ENCODE data around the gene MKNK2. TPM values are rescaled to one million over a fixed set of nuclear protein-coding genes. Genes with fewer than 3 reads are reported as not detected.
A peak's percentile ranks its signal among the peaks of the same experiment; 100 is the strongest.

Gene MKNK2
- total RNA-seq, 6 experiments from 2014 or later = 80.5 to 218 (median 117) TPM

DNA sequence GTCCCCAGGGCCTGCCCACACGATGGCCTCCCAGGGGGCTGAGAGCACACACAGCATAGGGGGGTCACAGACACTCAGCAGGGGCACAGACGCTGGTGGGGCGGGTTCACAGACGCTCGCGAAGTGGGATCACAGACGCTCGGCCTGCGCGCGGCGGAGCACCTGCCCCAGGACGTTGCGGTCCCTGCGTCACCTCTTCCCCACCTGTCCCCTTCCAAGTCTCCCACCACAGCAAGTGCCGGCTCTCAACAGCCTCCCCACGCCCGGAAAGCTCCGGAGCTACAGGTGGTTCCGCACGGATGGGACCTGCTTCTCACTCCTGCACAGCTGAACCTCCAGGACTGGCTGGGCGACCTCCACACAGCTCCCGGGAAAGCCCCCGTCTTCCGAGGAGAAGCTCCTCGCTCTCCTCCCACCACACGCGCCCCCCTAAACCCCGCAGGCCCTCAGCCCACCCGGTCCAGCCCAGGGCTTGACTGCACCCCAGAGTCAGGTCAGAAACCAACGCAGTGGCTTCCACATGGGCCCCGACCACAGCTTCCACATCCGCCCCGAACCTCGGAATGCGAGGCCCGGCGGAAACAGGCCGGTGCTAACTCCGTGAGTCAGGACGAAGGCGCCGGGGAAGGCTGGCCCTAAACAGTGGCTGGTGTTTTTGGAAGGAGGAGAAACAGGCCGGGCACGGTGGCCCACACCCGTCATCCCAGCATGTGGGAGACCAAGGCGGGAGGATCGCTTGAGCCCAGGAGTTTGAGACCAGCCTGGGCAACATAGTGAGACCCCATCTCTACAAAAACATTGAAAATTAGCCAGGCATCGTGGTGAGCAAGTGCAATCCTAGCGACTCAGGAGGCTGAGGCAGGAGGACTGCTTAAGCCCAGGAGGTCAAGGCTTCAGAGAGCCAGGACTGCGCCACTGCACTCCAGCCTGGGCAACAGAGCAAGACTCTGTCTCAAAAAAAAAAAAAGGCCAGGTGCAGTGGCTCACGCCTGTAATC is 52.0 kb downstream of the MKNK2 start:
- no peaks in the 10 kb centered on the region for H3K9me3 ChIP-seq
- H3K36me3 ChIP-seq = peaks cover 0 to 14% (median 5%) of the 10 kb centered on the region in 4 donors
- no peak overlapping the region for H3K27ac ChIP-seq
- DNase-seq (no peak), ATAC-seq (peak in 1 of 4 donors; percentile 24)
- TF ChIP-seq POLR2A (IDR thresholded peaks at IDR 0.05) = no peak
- TF ChIP-seq CTCF (IDR thresholded peaks at IDR 0.05) = no peak
- no peaks in the 10 kb centered on the region for H3K27me3 ChIP-seq
- no peaks in the 10 kb centered on the region for H3K4me1 ChIP-seq
- no peak overlapping the region for H3K4me3 ChIP-seq
- 90% methylated on average over 10 of the region's 52 CpGs for WGBS (ENCODE audit: insufficient coverage, low coverage, low lambda C conversion rate, missing lambda C conversion rate)
- intact Hi-C loops (cut with DNase I) = no loop called here

DNA sequence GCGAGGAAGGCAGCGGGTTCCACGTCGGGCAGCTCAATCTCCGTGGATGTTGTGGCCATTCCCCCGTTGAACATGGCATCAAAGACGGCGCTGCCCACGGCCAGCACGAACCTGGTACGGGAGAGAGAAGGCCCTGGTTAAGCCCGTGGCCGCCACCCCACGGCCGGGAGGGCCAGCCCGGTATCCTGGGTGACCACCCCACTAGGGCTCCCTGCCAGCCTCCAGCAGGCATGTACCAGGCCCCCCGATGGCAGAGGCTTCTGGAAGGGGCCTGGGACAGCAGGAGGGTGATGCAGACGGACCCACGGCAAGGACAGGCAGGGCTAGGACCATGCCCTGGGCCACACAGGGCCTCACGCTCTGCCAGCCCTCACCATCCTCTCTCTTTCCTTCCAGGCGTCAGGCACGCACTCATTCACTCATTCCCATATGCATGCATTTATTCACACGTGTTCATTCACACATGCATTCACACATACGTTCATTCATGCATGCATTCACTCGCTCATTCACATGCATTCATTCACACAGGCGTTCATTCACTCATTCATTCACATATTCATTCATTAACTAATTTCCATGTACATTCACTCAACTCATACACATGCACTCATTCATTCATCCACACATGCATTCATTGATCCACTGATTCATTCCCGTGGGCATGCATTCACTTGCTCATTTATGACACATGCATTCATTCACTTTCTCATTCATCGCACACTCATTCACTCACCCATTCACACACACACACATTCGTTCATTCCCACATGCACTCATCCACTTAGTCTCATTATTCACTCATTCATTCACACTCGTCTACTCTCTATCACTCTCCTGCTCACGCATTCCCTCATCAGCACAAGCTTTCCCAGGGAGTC is 53.5 kb downstream of the MKNK2 start:
- Histone ChIP-seq H3K4me3 (no peak overlapping the region), H3K4me1 (no peaks in the 10 kb centered on the region), H3K36me3 (peaks cover 0 to 14% (median 5%) of the 10 kb centered on the region in 4 donors), H3K9me3 (no peaks in the 10 kb centered on the region), H3K27me3 (no peaks in the 10 kb centered on the region), H3K27ac (no peak overlapping the region)
- no peak for TF ChIP-seq CTCF (IDR thresholded peaks at IDR 0.05)
- no peak for TF ChIP-seq POLR2A (IDR thresholded peaks at IDR 0.05)
- 93% methylated on average over 12 of the region's 31 CpGs for WGBS (ENCODE audit: insufficient coverage, low coverage, low lambda C conversion rate, missing lambda C conversion rate)
- intact Hi-C loops (cut with DNase I) = no loop called here
- DNase-seq = no peak
- no peak for ATAC-seq

- ATAC-seq (peak in 3 of 4 donors; percentile 15 to 47 (median 30)), DNase-seq (peak in 1 of 3 donors; percentile 49)
- H3K27ac ChIP-seq = no peak overlapping the region
- peaks cover 0 to 30% (median 17%) of the 10 kb centered on the region in 4 donors for H3K36me3 ChIP-seq
- WGBS (ENCODE audit: insufficient coverage, low coverage, low lambda C conversion rate, missing lambda C conversion rate) = over 99% methylated on average over 19 of the region's 44 CpGs
- no peaks in the 10 kb centered on the region for H3K4me1 ChIP-seq
- H3K9me3 ChIP-seq = no peaks in the 10 kb centered on the region
- no peak overlapping the region for H3K4me3 ChIP-seq
- TF ChIP-seq CTCF (IDR thresholded peaks at IDR 0.05) (no peak), POLR2A (IDR thresholded peaks at IDR 0.05) (no peak)
- intact Hi-C loops (cut with DNase I) = no loop called here
- no peaks in the 10 kb centered on the region for H3K27me3 ChIP-seq
Observed at GRCh38 chr19:1992759-1993260, 58.2 kb downstream of the MKNK2 start.

Data from right lobe of liver (tissue), 6 donors.